Measurements from ENCODE around the gene KIN. TPM values are rescaled to one million over a fixed set of nuclear protein-coding genes. Genes with fewer than 3 reads are reported as not detected.

KIN gene
- total RNA-seq, 1 experiment from 2014 or later = 23.4 TPM

DNA sequence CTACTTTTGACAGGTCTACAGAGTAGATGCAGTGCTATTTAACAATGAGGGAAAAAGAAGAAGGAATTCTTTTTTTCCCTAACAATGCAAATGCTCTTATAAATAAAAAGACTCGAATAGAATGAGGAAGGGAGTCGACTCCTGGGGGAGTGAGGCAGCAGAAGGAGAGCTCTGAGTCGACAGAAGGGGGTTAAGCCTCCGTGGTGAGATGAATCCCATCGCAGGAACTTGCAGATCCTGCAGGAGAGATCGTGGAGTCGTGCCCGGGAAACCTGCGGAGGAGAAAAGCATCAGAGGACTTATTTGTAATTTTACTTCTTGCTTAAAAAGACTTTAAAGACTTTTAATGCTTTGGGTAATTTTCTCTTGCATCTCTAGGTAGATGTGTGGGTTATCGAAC lies 67.3 kb downstream of the KIN start:
- Mint-ChIP-seq H3K36me3 (ENCODE audit: insufficient read depth in 1 of 3, low read depth in 3 of 3) (no peaks in the 10 kb centered on the region), H3K27ac (no peak overlapping the region), H3K27me3 (ENCODE audit: low read depth) (no peaks in the 10 kb centered on the region; the same call in 1 of the 2 replicates), H3K9me3 (peaks cover 4% of the 10 kb centered on the region in 2 experiments; a peak in 2 of 5 replicates), H3K4me3 (no peak overlapping the region), H3K4me1 (peaks cover 2 to 3% of the 10 kb centered on the region in 2 experiments; a peak in 2 of 4 replicates)
- no peaks in the 10 kb centered on the region for H3K27me3 ChIP-seq (ENCODE audit: insufficient read depth, low read length)
- no peak overlapping the region for H2BK120ac ChIP-seq (ENCODE audit: low read depth, low read length, poor library complexity, severe bottlenecking)
- H2AK5ac ChIP-seq (ENCODE audit: insufficient read length, low read length) = no peak overlapping the region
- DNase-seq = no peak
- H3K79me1 ChIP-seq (ENCODE audit: insufficient read depth, low read depth, low read length, poor library complexity, severe bottlenecking) = no peaks in the 10 kb centered on the region
- no peak overlapping the region for H3K18ac ChIP-seq (ENCODE audit: insufficient read length, low read depth, low read length)
- no peak overlapping the region for H2BK5ac ChIP-seq (ENCODE audit: insufficient read length, low read length)
- H3K9ac ChIP-seq (ENCODE audit: extremely low read depth, insufficient read length, low read length) = no peak overlapping the region
- H2BK12ac ChIP-seq (ENCODE audit: insufficient read length, low read depth, low read length) = no peak overlapping the region
- H3T11ph ChIP-seq (ENCODE audit: low read length) = no peak overlapping the region
- no peak overlapping the region for H4K8ac ChIP-seq (replicated peaks; ENCODE audit: insufficient read length, low read depth, low read length)
- no peak overlapping the region for H3K56ac ChIP-seq (ENCODE audit: insufficient read length, low read depth, low read length)
- H3K23ac ChIP-seq (ENCODE audit: insufficient read length, low read depth, low read length) = no peak overlapping the region
- no peaks in the 10 kb centered on the region for H3K4me1 ChIP-seq (ENCODE audit: insufficient read depth, low read length)
- WGBS (ENCODE audit: extremely low coverage, insufficient read length, low lambda C conversion rate) = no CpG with 5 or more reads among the region's 10 CpGs
- H3K23me2 ChIP-seq (ENCODE audit: insufficient read length, low read depth, low read length, poor library complexity, severe bottlenecking) = no peaks in the 10 kb centered on the region
- no peak overlapping the region for H2AFZ ChIP-seq (ENCODE audit: low read length)
- no peak overlapping the region for H2BK20ac ChIP-seq (ENCODE audit: low read depth, low read length, poor library complexity, severe bottlenecking)
- H4K91ac ChIP-seq (ENCODE audit: insufficient read length, low read depth, low read length) = no peak overlapping the region
- no peak overlapping the region for H4K5ac ChIP-seq (ENCODE audit: insufficient read length, low read depth, low read length)
- no peak overlapping the region for H2BK15ac ChIP-seq (ENCODE audit: low read depth, low read length)
- no peak overlapping the region for H3K27ac ChIP-seq (ENCODE audit: insufficient read length, low read depth, low read length)
- H3K4ac ChIP-seq (ENCODE audit: low read depth, low read length) = no peak overlapping the region
- H3K14ac ChIP-seq (ENCODE audit: insufficient read depth, low read length) = no peak overlapping the region
- H4K20me1 ChIP-seq (ENCODE audit: control insufficient read depth, insufficient read depth, insufficient read length) = no peaks in the 10 kb centered on the region
- TF ChIP-seq, protein P1, sequence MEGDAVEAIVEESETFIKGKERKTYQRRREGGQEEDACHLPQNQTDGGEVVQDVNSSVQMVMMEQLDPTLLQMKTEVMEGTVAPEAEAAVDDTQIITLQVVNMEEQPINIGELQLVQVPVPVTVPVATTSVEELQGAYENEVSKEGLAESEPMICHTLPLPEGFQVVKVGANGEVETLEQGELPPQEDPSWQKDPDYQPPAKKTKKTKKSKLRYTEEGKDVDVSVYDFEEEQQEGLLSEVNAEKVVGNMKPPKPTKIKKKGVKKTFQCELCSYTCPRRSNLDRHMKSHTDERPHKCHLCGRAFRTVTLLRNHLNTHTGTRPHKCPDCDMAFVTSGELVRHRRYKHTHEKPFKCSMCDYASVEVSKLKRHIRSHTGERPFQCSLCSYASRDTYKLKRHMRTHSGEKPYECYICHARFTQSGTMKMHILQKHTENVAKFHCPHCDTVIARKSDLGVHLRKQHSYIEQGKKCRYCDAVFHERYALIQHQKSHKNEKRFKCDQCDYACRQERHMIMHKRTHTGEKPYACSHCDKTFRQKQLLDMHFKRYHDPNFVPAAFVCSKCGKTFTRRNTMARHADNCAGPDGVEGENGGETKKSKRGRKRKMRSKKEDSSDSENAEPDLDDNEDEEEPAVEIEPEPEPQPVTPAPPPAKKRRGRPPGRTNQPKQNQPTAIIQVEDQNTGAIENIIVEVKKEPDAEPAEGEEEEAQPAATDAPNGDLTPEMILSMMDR (conservative IDR thresholded peaks at IDR 0.05) = no peak
- H3K9me3 ChIP-seq (ENCODE audit: control insufficient read depth, low read depth, low read length) = no peaks in the 10 kb centered on the region
- H3K79me2 ChIP-seq (ENCODE audit: insufficient read depth, low read length) = no peaks in the 10 kb centered on the region
- H3K4me2 ChIP-seq (ENCODE audit: insufficient read depth, insufficient read length, low read length) = no peak overlapping the region
